Activated CD8-positive, alpha-beta memory T cell treated with anti-CD3 and anti-CD28 coated beads for 1 hour (primary cell): Measurements from ENCODE around the gene IFFO2.

Experiments used
- DNase-seq, 2 donors: peaks; one replicate each; pipeline ENCODE4 v3.0.0-alpha.2; 2020; ENCODE audit warnings: low read depth in 1 of 2; ENCODE audit errors: extremely low read depth in 1 of 2

The IFFO2 gene

GRCh38 chr1:18921516-18922251, 34.8 kb downstream of the IFFO2 start:
- DNase-seq, result no peak

- no peak for DNase-seq
These were observed 35.5 kb downstream of the IFFO2 start for GRCh38 chr1:18920931-18921330.

GRCh38 chr1:18919956-18920355, 36.5 kb downstream of the IFFO2 start:
- no peak for DNase-seq

- no peak for DNase-seq
These were observed 37.1 kb downstream of the IFFO2 start for GRCh38 chr1:18919197-18919905.

- no peak for DNase-seq
These were observed 38.1 kb downstream of the IFFO2 start for GRCh38 chr1:18918417-18918816.

GRCh38 chr1:18917071-18917799, 39.2 kb downstream of the IFFO2 start:
- no peak for DNase-seq

- DNase-seq, result no peak
These were observed 41.1 kb downstream of the IFFO2 start for GRCh38 chr1:18915341-18915740.

- peak; percentile 38 to 62 for DNase-seq
These were observed 43.2 kb downstream of the IFFO2 start for GRCh38 chr1:18913065-18913835.

GRCh38 chr1:18912550-18912949, 43.9 kb downstream of the IFFO2 start:
- DNase-seq, result no peak

- DNase-seq, result no peak
These were observed 47.3 kb downstream of the IFFO2 start for GRCh38 chr1:18908911-18909771.

- DNase-seq, result no peak
These were observed 48.3 kb downstream of the IFFO2 start for GRCh38 chr1:18907917-18908845.

GRCh38 chr1:18907021-18907916, 49.2 kb downstream of the IFFO2 start:
- DNase-seq, result peak in 1 of 2 donors; percentile 33

- DNase-seq, result no peak
These were observed 53.2 kb downstream of the IFFO2 start for GRCh38 chr1:18903291-18903756.

- peak; percentile 81 to 90 for DNase-seq
These were observed 53.8 kb downstream of the IFFO2 start, which contains the start of gene ALDH4A1 for GRCh38 chr1:18902523-18903290. TSS of gene ALDH4A1 (minus strand) at chr1:18902555. CDS start at chr1:18902523, 32 bp downstream.

GRCh38 chr1:18901952-18902522, 54.4 kb downstream of the IFFO2 start:
- no peak for DNase-seq

- no peak for DNase-seq
These were observed 55.1 kb downstream of the IFFO2 start for GRCh38 chr1:18901147-18901951.
